ENCODE results near the gene DENND5A.

DENND5A gene

GRCh38 chr11:9265211-9266131 is at the start of gene DENND5A:
Gene DENND5A (minus strand): TSS chr11:9265350. CDS start chr11:9265069, 281 bp downstream.
- peak; percentile 19 to 43 for DNase-seq (ENCODE audit: low read depth in 1 of 2, low spot score in 1 of 2)

- DNase-seq (ENCODE audit: low read depth in 1 of 2, low spot score in 1 of 2) = peak; percentile 98 to 100
These were observed 49.3 kb upstream of the DENND5A start, which contains the start of gene TMEM41B for GRCh38 chr11:9314291-9315077. Gene TMEM41B (minus strand): TSS chr11:9314593. CDS start chr11:9314441, 152 bp downstream.

- peak in 1 of 2 donors; percentile 17 for DNase-seq (ENCODE audit: low read depth in 1 of 2, low spot score in 1 of 2)
These were observed 48.6 kb upstream of the DENND5A start for GRCh38 chr11:9313648-9314290.

- DNase-seq (ENCODE audit: low read depth in 1 of 2, low spot score in 1 of 2) = no peak
These were observed 45.4 kb upstream of the DENND5A start for GRCh38 chr11:9310485-9311090.

- DNase-seq (ENCODE audit: low read depth in 1 of 2, low spot score in 1 of 2) = no peak
These were observed 39.0 kb upstream of the DENND5A start for GRCh38 chr11:9304178-9304577.

- no peak for DNase-seq (ENCODE audit: low read depth in 1 of 2, low spot score in 1 of 2)
These were observed 37.3 kb upstream of the DENND5A start for GRCh38 chr11:9302448-9302847.

- no peak for DNase-seq (ENCODE audit: low read depth in 1 of 2, low spot score in 1 of 2)
These were observed 36.6 kb upstream of the DENND5A start for GRCh38 chr11:9301720-9302119.

- DNase-seq (ENCODE audit: low read depth in 1 of 2, low spot score in 1 of 2) = no peak
These were observed 28.5 kb upstream of the DENND5A start for GRCh38 chr11:9293646-9294045.

GRCh38 chr11:9285850-9286587 is 20.9 kb upstream of the DENND5A start:
- DNase-seq (ENCODE audit: low read depth in 1 of 2, low spot score in 1 of 2) = no peak

GRCh38 chr11:9280655-9281301 is 15.6 kb upstream of the DENND5A start:
- peak in 1 of 2 donors; percentile 4 for DNase-seq (ENCODE audit: low read depth in 1 of 2, low spot score in 1 of 2)

GRCh38 chr11:9277176-9277575 is 12.0 kb upstream of the DENND5A start:
- DNase-seq (ENCODE audit: low read depth in 1 of 2, low spot score in 1 of 2) = no peak

GRCh38 chr11:9276571-9276970 is 11.4 kb upstream of the DENND5A start:
- no peak for DNase-seq (ENCODE audit: low read depth in 1 of 2, low spot score in 1 of 2)

- DNase-seq (ENCODE audit: low read depth in 1 of 2, low spot score in 1 of 2) = no peak
These were observed 9.5 kb upstream of the DENND5A start for GRCh38 chr11:9274499-9275258.

- DNase-seq (ENCODE audit: low read depth in 1 of 2, low spot score in 1 of 2) = no peak
These were observed 8.5 kb upstream of the DENND5A start for GRCh38 chr11:9273376-9274336.

- no peak for DNase-seq (ENCODE audit: low read depth in 1 of 2, low spot score in 1 of 2)
These were observed 4.4 kb upstream of the DENND5A start for GRCh38 chr11:9269492-9270013.

- DNase-seq (ENCODE audit: low read depth in 1 of 2, low spot score in 1 of 2) = no peak
These were observed 2.5 kb upstream of the DENND5A start for GRCh38 chr11:9267680-9268079.

- no peak for DNase-seq (ENCODE audit: low read depth in 1 of 2, low spot score in 1 of 2)
These were observed 1.8 kb upstream of the DENND5A start for GRCh38 chr11:9266926-9267325.

Data from stimulated activated CD4-positive, alpha-beta T cell treated with anti-CD3 and anti-CD28 coated beads, Interleukin-15, amount 100 ng/mL, for 1 hour (primary cell).